ENCODE measurements around the gene CER1. TPM values are rescaled to one million over a fixed set of nuclear protein-coding genes. Genes with fewer than 3 reads are reported as not detected.
"Not testable (repeated sequence)": the region's sequence is repeated elsewhere in the genome, so short reads cannot be mapped to it uniquely, and the experiment has no call there.

The CER1 gene
- total and polyA plus RNA-seq, 12 donors: 0.39 TPM; not detected in 11

DNA sequence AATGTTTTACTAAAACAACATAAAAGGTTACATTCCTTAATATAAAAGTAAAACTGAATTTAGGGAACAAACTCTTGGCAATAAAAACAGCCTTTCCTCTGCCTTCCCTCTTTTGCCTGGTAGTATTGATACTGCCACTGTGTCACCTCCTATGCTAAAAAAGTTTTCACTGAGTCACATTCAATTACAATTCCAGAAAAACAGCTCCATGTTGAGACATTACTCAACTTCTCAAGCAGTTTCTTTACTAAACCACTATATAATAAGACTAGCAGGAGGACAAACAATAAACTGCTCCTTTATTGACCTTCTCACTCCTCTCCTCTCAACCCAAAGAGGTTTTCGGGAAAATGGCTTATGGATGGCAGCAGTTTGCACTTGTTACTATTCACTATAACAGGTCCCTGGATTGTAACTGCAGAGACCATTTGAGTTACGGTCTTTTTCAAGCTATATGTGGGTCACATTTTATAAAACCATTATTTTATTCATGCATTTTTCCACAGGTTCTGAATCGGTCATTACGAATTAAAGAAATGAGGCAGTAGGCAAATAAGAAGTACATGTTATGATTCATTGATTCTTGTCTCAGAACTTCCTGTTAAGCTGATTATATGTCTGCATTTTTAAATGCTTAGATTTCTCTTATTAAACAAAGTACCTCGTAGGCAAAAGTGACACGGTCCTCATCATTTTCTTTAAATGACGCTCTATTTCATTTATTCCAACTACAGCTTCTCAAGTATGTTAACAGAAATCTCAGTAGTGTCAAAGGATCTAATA, 31.4 kb downstream of the CER1 start:
- no peak for DNase-seq
- peaks cover 5 to 32% of the 10 kb centered on the region in 2 donors for H3K4me1 ChIP-seq (replicated peaks in 1 of 2)
- no peaks in the 10 kb centered on the region for H3K9me3 ChIP-seq (replicated peaks in 1 of 3)
- TF ChIP-seq, protein P1, sequence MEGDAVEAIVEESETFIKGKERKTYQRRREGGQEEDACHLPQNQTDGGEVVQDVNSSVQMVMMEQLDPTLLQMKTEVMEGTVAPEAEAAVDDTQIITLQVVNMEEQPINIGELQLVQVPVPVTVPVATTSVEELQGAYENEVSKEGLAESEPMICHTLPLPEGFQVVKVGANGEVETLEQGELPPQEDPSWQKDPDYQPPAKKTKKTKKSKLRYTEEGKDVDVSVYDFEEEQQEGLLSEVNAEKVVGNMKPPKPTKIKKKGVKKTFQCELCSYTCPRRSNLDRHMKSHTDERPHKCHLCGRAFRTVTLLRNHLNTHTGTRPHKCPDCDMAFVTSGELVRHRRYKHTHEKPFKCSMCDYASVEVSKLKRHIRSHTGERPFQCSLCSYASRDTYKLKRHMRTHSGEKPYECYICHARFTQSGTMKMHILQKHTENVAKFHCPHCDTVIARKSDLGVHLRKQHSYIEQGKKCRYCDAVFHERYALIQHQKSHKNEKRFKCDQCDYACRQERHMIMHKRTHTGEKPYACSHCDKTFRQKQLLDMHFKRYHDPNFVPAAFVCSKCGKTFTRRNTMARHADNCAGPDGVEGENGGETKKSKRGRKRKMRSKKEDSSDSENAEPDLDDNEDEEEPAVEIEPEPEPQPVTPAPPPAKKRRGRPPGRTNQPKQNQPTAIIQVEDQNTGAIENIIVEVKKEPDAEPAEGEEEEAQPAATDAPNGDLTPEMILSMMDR (IDR thresholded peaks at IDR 0.05): no peak
- no peak for TF ChIP-seq POLR2A (IDR thresholded peaks at IDR 0.05)
- H3K36me3 ChIP-seq (replicated peaks in 1 of 2): peaks cover 0 to 21% of the 10 kb centered on the region in 2 donors
- H3K27ac ChIP-seq: no peak overlapping the region
- intact Hi-C loops (cut with DNase I): no loop called here
- 84 to 90% (median 88%) methylated on average over 7 of the region's 7 CpGs for WGBS, 4 donors
- H3K4me3 ChIP-seq: no peak overlapping the region
- no peaks in the 10 kb centered on the region for H3K27me3 ChIP-seq

GRCh38 chr9:14687042-14687719, 35.4 kb downstream of the CER1 start:
- intact Hi-C loops (cut with DNase I): no loop called here
- peaks cover 5 to 25% of the 10 kb centered on the region in 2 donors for H3K4me1 ChIP-seq (replicated peaks in 1 of 2)
- H3K4me3 ChIP-seq: no peak overlapping the region
- TF ChIP-seq POLR2A (IDR thresholded peaks at IDR 0.05): no peak
- TF ChIP-seq, protein P1 (IDR thresholded peaks at IDR 0.05): no peak
- DNase-seq: no peak
- H3K36me3 ChIP-seq (replicated peaks in 1 of 2): peaks cover 0 to 21% of the 10 kb centered on the region in 2 donors
- peak overlapping the region in 2 of 5 donors; percentile 9 to 45 for H3K27ac ChIP-seq
- H3K9me3 ChIP-seq (replicated peaks in 1 of 3): no peaks in the 10 kb centered on the region
- 84 to 87% (median 86%) methylated on average over 12 of the region's 12 CpGs for WGBS, 4 donors
- no peaks in the 10 kb centered on the region for H3K27me3 ChIP-seq

DNA sequence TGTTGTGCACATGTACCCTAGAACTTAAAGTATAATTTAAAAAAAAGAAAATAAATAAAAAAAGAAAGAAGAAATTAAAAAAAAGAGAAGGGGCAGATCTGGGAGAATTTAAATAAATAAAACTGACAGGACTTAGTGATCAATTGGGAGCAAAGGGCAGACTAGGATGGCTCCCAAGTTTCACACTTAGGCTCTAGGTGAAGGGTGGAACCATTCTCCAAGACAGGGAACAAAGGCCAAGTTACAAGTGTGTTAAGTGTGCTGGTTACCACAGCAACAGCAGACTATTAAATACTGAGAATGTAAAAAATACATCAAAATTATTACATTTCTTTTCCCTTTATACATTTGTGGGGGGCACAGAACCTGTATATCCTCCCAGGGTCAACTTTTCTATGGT, 36.4 kb downstream of the CER1 start:
- no peak for DNase-seq
- no peak overlapping the region for H3K4me3 ChIP-seq
- H3K9me3 ChIP-seq (replicated peaks in 1 of 3): no peaks in the 10 kb centered on the region
- intact Hi-C loops (cut with DNase I): no loop called here
- H3K36me3 ChIP-seq (replicated peaks in 1 of 2): peaks cover 0 to 21% of the 10 kb centered on the region in 2 donors
- TF ChIP-seq, protein P1 (IDR thresholded peaks at IDR 0.05): no peak
- TF ChIP-seq POLR2A (IDR thresholded peaks at IDR 0.05): no peak
- peaks cover 3 to 16% of the 10 kb centered on the region in 2 donors for H3K4me1 ChIP-seq (replicated peaks in 1 of 2)
- no peak overlapping the region for H3K27ac ChIP-seq
- H3K27me3 ChIP-seq: no peaks in the 10 kb centered on the region

DNA sequence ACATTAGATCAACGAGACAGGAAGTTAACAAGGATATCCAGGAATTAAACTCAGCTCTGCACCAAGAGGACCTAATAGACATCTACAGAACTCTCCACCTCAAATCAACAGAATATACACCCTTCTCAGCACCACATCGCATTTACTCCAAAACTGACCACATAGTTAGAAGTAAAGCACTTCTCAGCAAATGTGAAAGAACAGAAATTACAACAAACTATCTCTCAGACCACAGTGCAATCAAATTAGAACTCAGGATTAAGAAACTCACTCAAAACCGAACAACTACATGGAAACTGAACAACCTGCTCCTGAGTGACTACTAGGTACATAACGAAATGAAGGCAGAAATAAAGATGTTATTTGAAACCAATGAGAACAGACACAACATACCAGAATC, 39.9 kb downstream of the CER1 start:
- H3K4me3 ChIP-seq; intact Hi-C loops (cut with DNase I); H3K27me3 ChIP-seq; H3K27ac ChIP-seq; H3K36me3 ChIP-seq (replicated peaks in 1 of 2); DNase-seq; H3K9me3 ChIP-seq (replicated peaks in 1 of 3): not testable (repeated sequence)
- H3K4me1 ChIP-seq (replicated peaks in 1 of 2): peaks cover 0 to 14% of the 10 kb centered on the region in 2 donors
- WGBS, 4 donors: 93 to 98% (median 94%) methylated on average over 4 of the region's 4 CpGs
